ENCODE data around the gene FBXL17.

Gene FBXL17

DNA sequence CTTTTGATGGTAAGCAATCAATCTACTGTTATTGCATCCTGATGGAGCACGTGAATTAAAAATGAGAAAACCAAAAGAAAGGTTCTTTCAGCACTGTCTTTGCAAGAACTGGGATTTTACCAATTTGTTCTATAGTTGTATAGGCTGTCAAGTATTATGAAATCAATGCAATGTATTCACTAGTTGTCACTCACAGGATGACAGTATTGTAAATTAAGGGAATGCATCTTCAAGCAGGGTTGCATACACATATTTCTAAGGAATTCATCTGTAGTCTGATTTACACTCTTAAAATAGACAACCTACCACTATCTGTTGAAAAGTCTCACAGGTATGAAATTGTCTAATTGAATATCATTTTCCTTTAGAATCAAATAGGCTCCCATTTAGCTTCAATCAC lies 252.8 kb downstream of the FBXL17 start:
- Histone ChIP-seq H4K20me1 (ENCODE audit: insufficient read depth, low read length) (no peaks in the 10 kb centered on the region), H3K36me3 (replicated peaks; ENCODE audit: low read depth, low read length) (no peaks in the 10 kb centered on the region), H3K4me1 (ENCODE audit: low read length) (peaks cover 6% of the 10 kb centered on the region; the same call in 1 of the 2 replicates), H3K27me3 (ENCODE audit: low read depth, low read length) (no peaks in the 10 kb centered on the region), H3K27ac (ENCODE audit: low read length) (no peak overlapping the region), H2AFZ (ENCODE audit: low read depth, low read length) (no peak overlapping the region), H3K9ac (ENCODE audit: low read length) (no peak overlapping the region), H3K79me2 (ENCODE audit: low read length) (no peaks in the 10 kb centered on the region), H3K9me3 (ENCODE audit: insufficient read depth, low read length) (no peaks in the 10 kb centered on the region), H3K4me3 (ENCODE audit: low read length) (no peak overlapping the region), H3K4me2 (ENCODE audit: low read length) (no peak overlapping the region)
- TF ChIP-seq, protein P1, sequence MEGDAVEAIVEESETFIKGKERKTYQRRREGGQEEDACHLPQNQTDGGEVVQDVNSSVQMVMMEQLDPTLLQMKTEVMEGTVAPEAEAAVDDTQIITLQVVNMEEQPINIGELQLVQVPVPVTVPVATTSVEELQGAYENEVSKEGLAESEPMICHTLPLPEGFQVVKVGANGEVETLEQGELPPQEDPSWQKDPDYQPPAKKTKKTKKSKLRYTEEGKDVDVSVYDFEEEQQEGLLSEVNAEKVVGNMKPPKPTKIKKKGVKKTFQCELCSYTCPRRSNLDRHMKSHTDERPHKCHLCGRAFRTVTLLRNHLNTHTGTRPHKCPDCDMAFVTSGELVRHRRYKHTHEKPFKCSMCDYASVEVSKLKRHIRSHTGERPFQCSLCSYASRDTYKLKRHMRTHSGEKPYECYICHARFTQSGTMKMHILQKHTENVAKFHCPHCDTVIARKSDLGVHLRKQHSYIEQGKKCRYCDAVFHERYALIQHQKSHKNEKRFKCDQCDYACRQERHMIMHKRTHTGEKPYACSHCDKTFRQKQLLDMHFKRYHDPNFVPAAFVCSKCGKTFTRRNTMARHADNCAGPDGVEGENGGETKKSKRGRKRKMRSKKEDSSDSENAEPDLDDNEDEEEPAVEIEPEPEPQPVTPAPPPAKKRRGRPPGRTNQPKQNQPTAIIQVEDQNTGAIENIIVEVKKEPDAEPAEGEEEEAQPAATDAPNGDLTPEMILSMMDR (IDR thresholded peaks at IDR 0.05; ENCODE audit: low read depth, low read length): no peak
- no peak for TF ChIP-seq EZH2phosphoT487 (IDR thresholded peaks at IDR 0.05; ENCODE audit: low read depth)

DNA sequence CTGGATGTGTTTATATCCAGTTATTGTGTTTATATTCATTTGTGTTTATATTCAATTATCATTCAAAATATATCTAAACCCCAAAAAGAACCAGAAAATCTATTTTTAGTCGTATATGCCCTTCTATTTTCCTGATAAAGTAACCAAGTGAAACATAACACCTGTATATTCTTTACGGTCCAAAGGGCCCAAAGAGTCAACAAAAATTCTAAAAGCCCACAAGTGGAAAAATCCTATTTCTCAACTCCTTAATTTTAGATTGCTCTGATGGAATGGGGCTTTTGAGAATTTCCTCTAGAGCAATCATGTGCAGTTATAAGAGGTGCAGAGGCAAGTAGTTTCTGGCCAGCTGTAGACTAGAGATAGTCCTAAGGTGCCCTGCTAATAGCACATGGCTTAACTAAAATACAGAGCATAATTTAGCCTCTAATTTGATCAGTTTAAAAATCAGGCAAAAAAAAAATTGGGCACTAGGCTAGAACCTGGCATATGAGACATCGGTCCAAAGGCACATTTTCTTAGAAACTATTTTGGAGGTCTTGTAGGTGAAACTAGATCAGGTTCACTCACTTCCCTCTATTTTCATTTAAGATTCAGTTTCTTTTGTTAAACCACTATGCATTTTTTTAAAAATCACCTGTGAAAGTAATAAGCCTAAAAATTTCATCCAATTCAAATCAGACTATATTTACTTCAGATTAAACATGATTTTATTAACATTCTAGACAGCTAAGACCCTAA lies 256.0 kb downstream of the FBXL17 start:
- TF ChIP-seq, protein P1 (IDR thresholded peaks at IDR 0.05; ENCODE audit: low read depth, low read length): no peak
- no peak for TF ChIP-seq EZH2phosphoT487 (IDR thresholded peaks at IDR 0.05; ENCODE audit: low read depth)
- Histone ChIP-seq H3K9me3 (ENCODE audit: insufficient read depth, low read length) (no peaks in the 10 kb centered on the region), H3K79me2 (ENCODE audit: low read length) (no peaks in the 10 kb centered on the region), H3K36me3 (replicated peaks; ENCODE audit: low read depth, low read length) (no peaks in the 10 kb centered on the region), H4K20me1 (ENCODE audit: insufficient read depth, low read length) (no peaks in the 10 kb centered on the region), H3K27ac (ENCODE audit: low read length) (no peak overlapping the region), H3K9ac (ENCODE audit: low read length) (no peak overlapping the region), H3K27me3 (ENCODE audit: low read depth, low read length) (no peaks in the 10 kb centered on the region), H3K4me2 (ENCODE audit: low read length) (no peak overlapping the region), H2AFZ (ENCODE audit: low read depth, low read length) (no peak overlapping the region), H3K4me1 (ENCODE audit: low read length) (peaks cover 6% of the 10 kb centered on the region; the same call in 1 of the 2 replicates), H3K4me3 (ENCODE audit: low read length) (no peak overlapping the region)

DNA sequence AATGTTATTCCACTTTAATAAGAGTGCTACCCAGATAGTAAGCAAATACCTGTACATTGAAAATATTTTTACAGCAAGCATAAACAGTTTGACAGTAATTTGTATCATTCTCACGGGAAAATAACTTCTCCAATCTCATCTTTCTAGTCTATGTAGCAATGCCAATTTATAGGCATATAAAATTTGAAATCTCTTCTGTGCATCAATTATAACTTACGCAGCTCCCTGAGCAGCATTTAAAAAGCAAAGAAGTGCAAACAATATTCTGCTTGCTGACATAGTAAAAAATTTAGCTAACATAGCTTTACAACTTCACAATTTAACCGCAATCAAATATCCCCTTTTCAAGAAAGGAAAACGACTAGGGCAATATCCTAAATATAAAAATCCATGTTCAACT lies 257.3 kb downstream of the FBXL17 start:
- Histone ChIP-seq H3K27ac (ENCODE audit: low read length) (no peak overlapping the region), H4K20me1 (ENCODE audit: insufficient read depth, low read length) (no peaks in the 10 kb centered on the region), H3K36me3 (replicated peaks; ENCODE audit: low read depth, low read length) (no peaks in the 10 kb centered on the region), H3K4me2 (ENCODE audit: low read length) (no peak overlapping the region), H3K4me1 (ENCODE audit: low read length) (peaks cover 6% of the 10 kb centered on the region; the same call in 1 of the 2 replicates), H3K9ac (ENCODE audit: low read length) (no peak overlapping the region), H2AFZ (ENCODE audit: low read depth, low read length) (no peak overlapping the region), H3K9me3 (ENCODE audit: insufficient read depth, low read length) (no peaks in the 10 kb centered on the region), H3K27me3 (ENCODE audit: low read depth, low read length) (no peaks in the 10 kb centered on the region), H3K79me2 (ENCODE audit: low read length) (no peaks in the 10 kb centered on the region), H3K4me3 (ENCODE audit: low read length) (no peak overlapping the region)
- no peak for TF ChIP-seq EZH2phosphoT487 (IDR thresholded peaks at IDR 0.05; ENCODE audit: low read depth)
- TF ChIP-seq, protein P1 (IDR thresholded peaks at IDR 0.05; ENCODE audit: low read depth, low read length): no peak

DNA sequence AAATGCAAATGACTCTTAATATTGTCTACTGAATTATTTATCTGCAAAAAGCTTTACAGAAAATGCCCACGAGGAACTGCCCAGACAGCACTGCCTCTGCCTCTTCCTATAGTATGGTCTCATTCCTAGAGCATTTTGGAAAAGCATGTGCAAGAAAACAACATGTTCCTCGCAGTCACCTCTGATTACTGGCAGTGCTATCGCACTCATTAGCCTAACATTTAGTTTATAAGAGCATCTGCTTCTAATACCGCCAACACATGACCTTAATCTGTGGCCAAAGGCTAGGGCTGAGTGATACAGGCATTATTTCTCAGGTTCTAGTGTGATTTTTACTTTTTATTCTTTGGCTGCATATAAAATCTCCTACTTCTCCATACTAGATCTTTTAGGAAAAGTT lies 259.2 kb downstream of the FBXL17 start:
- H4K20me1 ChIP-seq (ENCODE audit: insufficient read depth, low read length): no peaks in the 10 kb centered on the region
- TF ChIP-seq, protein P1 (IDR thresholded peaks at IDR 0.05; ENCODE audit: low read depth, low read length): no peak
- TF ChIP-seq EZH2phosphoT487 (IDR thresholded peaks at IDR 0.05; ENCODE audit: low read depth): no peak
- H3K27ac ChIP-seq (ENCODE audit: low read length): no peak overlapping the region
- no peaks in the 10 kb centered on the region for H3K27me3 ChIP-seq (ENCODE audit: low read depth, low read length)
- no peak overlapping the region for H2AFZ ChIP-seq (ENCODE audit: low read depth, low read length)
- H3K4me2 ChIP-seq (ENCODE audit: low read length): no peak overlapping the region
- no peaks in the 10 kb centered on the region for H3K79me2 ChIP-seq (ENCODE audit: low read length)
- H3K9me3 ChIP-seq (ENCODE audit: insufficient read depth, low read length): no peaks in the 10 kb centered on the region
- H3K4me3 ChIP-seq (ENCODE audit: low read length): no peak overlapping the region
- no peak overlapping the region for H3K9ac ChIP-seq (ENCODE audit: low read length)
- peaks cover 6% of the 10 kb centered on the region; the same call in 1 of the 2 replicates for H3K4me1 ChIP-seq (ENCODE audit: low read length)
- H3K36me3 ChIP-seq (replicated peaks; ENCODE audit: low read depth, low read length): no peaks in the 10 kb centered on the region

Measured in OCI-LY3 (cell line).